HG03520 (cell line): ENCODE data around the gene CLIC6.

Experiments used
- ATAC-seq: cut with Tn5 transposase; IDR thresholded peaks from one replicate; pipeline ENCODE4 v1.9.1; 2021; ENCODE audit warnings: mild to moderate bottlenecking, moderate library complexity; ENCODE audit not compliant: unreplicated experiment

CLIC6 gene

GRCh38 chr21:34761758-34762330 is 93.0 kb downstream of the CLIC6 start:
- ATAC-seq, result no peak

GRCh38 chr21:34762786-34763185 is 94.0 kb downstream of the CLIC6 start:
- no peak for ATAC-seq

GRCh38 chr21:34764715-34765284 is 96.0 kb downstream of the CLIC6 start:
- ATAC-seq, result no peak

- ATAC-seq, result no peak
Measured at GRCh38 chr21:34765619-34766018, 96.8 kb downstream of the CLIC6 start.

- no peak for ATAC-seq
Measured at GRCh38 chr21:34766862-34767261, 98.1 kb downstream of the CLIC6 start.
